PC-9 (cell line): Measurements from ENCODE around the gene LCLAT1.

Source experiments
- CTCF ChIP-seq: fragments of 200-600 bp; sonication (generic); conservative IDR thresholded peaks from 2 replicates; pipeline ENCODE4 v1.6.1; 2017; ENCODE audit warnings: mixed run types, antibody characterized with exemption, mild to moderate bottlenecking, moderate library complexity
- EZH2 ChIP-seq: fragments of 200-600 bp; sonication (generic); IDR thresholded peaks from 2 replicates; pipeline ENCODE4 v1.8.0; 2017; ENCODE audit warnings: antibody characterized with exemption, low read depth

DNA sequence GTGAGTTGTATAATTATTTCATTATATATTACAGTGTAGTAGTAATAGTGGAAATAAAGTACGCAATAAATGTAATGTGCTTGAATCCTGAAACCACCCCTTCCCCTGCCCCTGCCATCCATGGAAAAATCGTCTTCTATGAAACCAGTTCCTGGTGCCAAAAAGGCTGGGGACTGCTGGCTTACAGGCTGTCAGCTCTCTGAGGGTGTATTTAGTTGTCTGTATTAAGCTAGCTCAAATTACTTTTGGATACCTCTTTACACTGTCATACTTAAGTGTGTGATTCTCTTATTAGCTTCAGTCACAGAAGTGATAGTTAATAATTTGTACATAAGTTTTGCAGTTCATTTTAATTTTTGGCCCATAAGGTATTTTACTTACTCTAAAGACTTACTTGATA lies 29.6 kb downstream of the LCLAT1 start:
- TF ChIP-seq CTCF (no peak), EZH2 (no peak)
